NCI-H748 treated with DMSO at 0.1 percent for 48 hours (cell line): ENCODE data around the gene GRB10.
A peak's percentile ranks its signal among the peaks of the same experiment; 100 is the strongest.
"Not testable (repeated sequence)": the region's sequence is repeated elsewhere in the genome, so short reads cannot be mapped to it uniquely, and the experiment has no call there.

Experiments used
- DNase-seq: peaks from one replicate; lab custom pipeline; 2025; lab: John Stamatoyannopoulos, UW

The GRB10 gene

GRCh38 chr7:50580057-50580456 lies 202.6 kb downstream of the GRB10 start:
- DNase-seq, result no peak

- not testable (repeated sequence) for DNase-seq
Observed at GRCh38 chr7:50578105-50578504, 204.6 kb downstream of the GRB10 start.

GRCh38 chr7:50577569-50577968 lies 205.1 kb downstream of the GRB10 start:
- no peak for DNase-seq

GRCh38 chr7:50576388-50576787 lies 206.3 kb downstream of the GRB10 start:
- DNase-seq, result not testable (repeated sequence)

GRCh38 chr7:50567715-50568261 lies 214.9 kb downstream of the GRB10 start:
- no peak for DNase-seq

- no peak for DNase-seq
Observed at GRCh38 chr7:50565977-50566376, 216.7 kb downstream of the GRB10 start.

- DNase-seq, result no peak
Observed at GRCh38 chr7:50565559-50565916, 217.2 kb downstream of the GRB10 start.

GRCh38 chr7:50564640-50565558 lies 217.8 kb downstream of the GRB10 start, which contains the start of gene DDC:
Gene DDC (minus strand): TSS chr7:50565405. CDS start chr7:50544085, 21,320 bp downstream.
- no peak for DNase-seq

- DNase-seq, result no peak
Observed at GRCh38 chr7:50564171-50564570, 218.5 kb downstream of the GRB10 start.

- DNase-seq, result no peak
Observed at GRCh38 chr7:50562136-50562535, 220.6 kb downstream of the GRB10 start.

GRCh38 chr7:50560865-50561351 lies 221.8 kb downstream of the GRB10 start:
- DNase-seq, result peak; percentile 83

GRCh38 chr7:50559881-50560280 lies 222.8 kb downstream of the GRB10 start:
- DNase-seq, result no peak

- peak; percentile 96 for DNase-seq
Observed at GRCh38 chr7:50558294-50559053, 224.2 kb downstream of the GRB10 start.

GRCh38 chr7:50557099-50557498 lies 225.6 kb downstream of the GRB10 start:
- no peak for DNase-seq

- DNase-seq, result no peak
Observed at GRCh38 chr7:50556247-50556991, 226.3 kb downstream of the GRB10 start.

- peak; percentile 19 for DNase-seq
Observed at GRCh38 chr7:50555594-50556140, 227.0 kb downstream of the GRB10 start.

GRCh38 chr7:50554431-50555322 lies 228.0 kb downstream of the GRB10 start:
- no peak for DNase-seq

GRCh38 chr7:50553973-50554372 lies 228.7 kb downstream of the GRB10 start:
- DNase-seq, result no peak

GRCh38 chr7:50552921-50553320 lies 229.8 kb downstream of the GRB10 start:
- no peak for DNase-seq

- DNase-seq, result peak; percentile 99
Observed at GRCh38 chr7:50552139-50552538, 230.6 kb downstream of the GRB10 start.
